T-helper 1 cell treated with Interleukin-12 subunit alpha and Interleukin-12 subunit beta and Interleukin-4 antibody, amounts not matched to agents 30 μg/mL and 1 μg/mL, for 36 hours (primary cell): ENCODE results near the gene NPR2.

Source experiments
- H3K27ac Mint-ChIP-seq: one replicate; pipeline ENCODE4 v1.8.0; 2021; ENCODE audit warnings: mild to moderate bottlenecking, mixed read lengths
- H3K27me3 Mint-ChIP-seq: one replicate; pipeline ENCODE4 v1.8.0; 2021; ENCODE audit warnings: low read depth, mixed read lengths
- H3K36me3 Mint-ChIP-seq: one replicate; pipeline ENCODE4 v1.8.0; 2021; ENCODE audit warnings: low read depth, mixed read lengths
- H3K4me1 Mint-ChIP-seq: one replicate; pipeline ENCODE4 v1.8.0; 2021; ENCODE audit warnings: low read depth, mixed read lengths
- H3K4me3 Mint-ChIP-seq: one replicate; pipeline ENCODE4 v1.8.0; 2021; ENCODE audit warnings: mild to moderate bottlenecking, moderate library complexity, mixed read lengths
- H3K9me3 Mint-ChIP-seq: one replicate; pipeline ENCODE4 v1.8.0; 2021; ENCODE audit warnings: mixed read lengths

Gene NPR2

GRCh38 chr9:35756275-35757225 lies 34.8 kb upstream of the NPR2 start:
- Mint-ChIP-seq H3K27ac (peak overlapping the region; percentile 98), H3K27me3 (no peaks in the 10 kb centered on the region), H3K9me3 (no peaks in the 10 kb centered on the region), H3K4me3 (peak overlapping the region; percentile 100), H3K4me1 (peaks cover 30% of the 10 kb centered on the region), H3K36me3 (peaks cover 28% of the 10 kb centered on the region)

- Mint-ChIP-seq H3K4me1 (peaks cover 28% of the 10 kb centered on the region), H3K4me3 (peak overlapping the region; percentile 100), H3K36me3 (peaks cover 21% of the 10 kb centered on the region), H3K27me3 (no peaks in the 10 kb centered on the region), H3K27ac (peak overlapping the region; percentile 86), H3K9me3 (no peaks in the 10 kb centered on the region)
Observed at GRCh38 chr9:35757226-35757891, 34.0 kb upstream of the NPR2 start.

GRCh38 chr9:35757892-35758275 lies 33.5 kb upstream of the NPR2 start:
- H3K4me3 Mint-ChIP-seq: peak overlapping the region; percentile 75
- no peaks in the 10 kb centered on the region for H3K27me3 Mint-ChIP-seq
- no peaks in the 10 kb centered on the region for H3K9me3 Mint-ChIP-seq
- H3K36me3 Mint-ChIP-seq: peaks cover 18% of the 10 kb centered on the region
- H3K4me1 Mint-ChIP-seq: peaks cover 28% of the 10 kb centered on the region
- peak overlapping the region; percentile 62 for H3K27ac Mint-ChIP-seq

- Mint-ChIP-seq H3K27me3 (no peaks in the 10 kb centered on the region), H3K36me3 (peaks cover 14% of the 10 kb centered on the region), H3K4me3 (peak overlapping the region; percentile 77), H3K9me3 (no peaks in the 10 kb centered on the region), H3K4me1 (peaks cover 28% of the 10 kb centered on the region), H3K27ac (peak overlapping the region; percentile 43)
Observed at GRCh38 chr9:35758475-35759050, 32.8 kb upstream of the NPR2 start.

GRCh38 chr9:35759795-35760194 lies 31.6 kb upstream of the NPR2 start:
- H3K27ac Mint-ChIP-seq: no peak overlapping the region
- peaks cover 10% of the 10 kb centered on the region for H3K36me3 Mint-ChIP-seq
- no peak overlapping the region for H3K4me3 Mint-ChIP-seq
- no peaks in the 10 kb centered on the region for H3K9me3 Mint-ChIP-seq
- peaks cover 28% of the 10 kb centered on the region for H3K4me1 Mint-ChIP-seq
- H3K27me3 Mint-ChIP-seq: no peaks in the 10 kb centered on the region

- Mint-ChIP-seq H3K4me1 (peaks cover 28% of the 10 kb centered on the region), H3K9me3 (no peaks in the 10 kb centered on the region), H3K36me3 (peaks cover 10% of the 10 kb centered on the region), H3K27ac (no peak overlapping the region), H3K27me3 (no peaks in the 10 kb centered on the region), H3K4me3 (no peak overlapping the region)
Observed at GRCh38 chr9:35760651-35761050, 30.7 kb upstream of the NPR2 start.

- peaks cover 13% of the 10 kb centered on the region for H3K4me1 Mint-ChIP-seq
- H3K36me3 Mint-ChIP-seq: peaks cover 5% of the 10 kb centered on the region
- H3K4me3 Mint-ChIP-seq: no peak overlapping the region
- H3K27me3 Mint-ChIP-seq: no peaks in the 10 kb centered on the region
- H3K27ac Mint-ChIP-seq: no peak overlapping the region
- no peaks in the 10 kb centered on the region for H3K9me3 Mint-ChIP-seq
Observed at GRCh38 chr9:35763181-35763580, 28.2 kb upstream of the NPR2 start.

- H3K36me3 Mint-ChIP-seq: peaks cover 5% of the 10 kb centered on the region
- H3K27ac Mint-ChIP-seq: no peak overlapping the region
- peaks cover 9% of the 10 kb centered on the region for H3K4me1 Mint-ChIP-seq
- no peaks in the 10 kb centered on the region for H3K27me3 Mint-ChIP-seq
- no peak overlapping the region for H3K4me3 Mint-ChIP-seq
- H3K9me3 Mint-ChIP-seq: no peaks in the 10 kb centered on the region
Observed at GRCh38 chr9:35763803-35764202, 27.6 kb upstream of the NPR2 start.

GRCh38 chr9:35766997-35767396 lies 24.4 kb upstream of the NPR2 start:
- Mint-ChIP-seq H3K36me3 (peaks cover 3% of the 10 kb centered on the region), H3K27me3 (no peaks in the 10 kb centered on the region), H3K9me3 (no peaks in the 10 kb centered on the region), H3K4me3 (no peak overlapping the region), H3K27ac (no peak overlapping the region), H3K4me1 (no peaks in the 10 kb centered on the region)

GRCh38 chr9:35767458-35767857 lies 23.9 kb upstream of the NPR2 start:
- Mint-ChIP-seq H3K4me1 (no peaks in the 10 kb centered on the region), H3K27ac (no peak overlapping the region), H3K27me3 (no peaks in the 10 kb centered on the region), H3K36me3 (peaks cover 3% of the 10 kb centered on the region), H3K9me3 (no peaks in the 10 kb centered on the region), H3K4me3 (no peak overlapping the region)

- Mint-ChIP-seq H3K27me3 (no peaks in the 10 kb centered on the region), H3K9me3 (no peaks in the 10 kb centered on the region), H3K36me3 (peaks cover 1% of the 10 kb centered on the region), H3K4me1 (no peaks in the 10 kb centered on the region), H3K4me3 (no peak overlapping the region), H3K27ac (no peak overlapping the region)
Observed at GRCh38 chr9:35769763-35770162, 21.6 kb upstream of the NPR2 start.

- no peaks in the 10 kb centered on the region for H3K27me3 Mint-ChIP-seq
- H3K4me3 Mint-ChIP-seq: no peak overlapping the region
- H3K9me3 Mint-ChIP-seq: no peaks in the 10 kb centered on the region
- H3K4me1 Mint-ChIP-seq: no peaks in the 10 kb centered on the region
- H3K27ac Mint-ChIP-seq: no peak overlapping the region
- peaks cover 1% of the 10 kb centered on the region for H3K36me3 Mint-ChIP-seq
Observed at GRCh38 chr9:35771075-35771433, 20.3 kb upstream of the NPR2 start.

- H3K36me3 Mint-ChIP-seq: no peaks in the 10 kb centered on the region
- H3K9me3 Mint-ChIP-seq: no peaks in the 10 kb centered on the region
- no peaks in the 10 kb centered on the region for H3K4me1 Mint-ChIP-seq
- H3K4me3 Mint-ChIP-seq: no peak overlapping the region
- no peaks in the 10 kb centered on the region for H3K27me3 Mint-ChIP-seq
- no peak overlapping the region for H3K27ac Mint-ChIP-seq
Observed at GRCh38 chr9:35771534-35771933, 19.9 kb upstream of the NPR2 start.

- Mint-ChIP-seq H3K36me3 (no peaks in the 10 kb centered on the region), H3K9me3 (no peaks in the 10 kb centered on the region), H3K4me3 (no peak overlapping the region), H3K4me1 (no peaks in the 10 kb centered on the region), H3K27me3 (no peaks in the 10 kb centered on the region), H3K27ac (no peak overlapping the region)
Observed at GRCh38 chr9:35771943-35772342, 19.4 kb upstream of the NPR2 start.
